GM18508 (cell line): Measurements from ENCODE around the gene NABP1.

Experiments used
- ATAC-seq: cut with Tn5 transposase; IDR thresholded peaks from one replicate; pipeline ENCODE4 v1.9.1; 2021; ENCODE audit warnings: moderate number of reproducible peaks; ENCODE audit not compliant: insufficient read depth, unreplicated experiment

The NABP1 gene

DNA sequence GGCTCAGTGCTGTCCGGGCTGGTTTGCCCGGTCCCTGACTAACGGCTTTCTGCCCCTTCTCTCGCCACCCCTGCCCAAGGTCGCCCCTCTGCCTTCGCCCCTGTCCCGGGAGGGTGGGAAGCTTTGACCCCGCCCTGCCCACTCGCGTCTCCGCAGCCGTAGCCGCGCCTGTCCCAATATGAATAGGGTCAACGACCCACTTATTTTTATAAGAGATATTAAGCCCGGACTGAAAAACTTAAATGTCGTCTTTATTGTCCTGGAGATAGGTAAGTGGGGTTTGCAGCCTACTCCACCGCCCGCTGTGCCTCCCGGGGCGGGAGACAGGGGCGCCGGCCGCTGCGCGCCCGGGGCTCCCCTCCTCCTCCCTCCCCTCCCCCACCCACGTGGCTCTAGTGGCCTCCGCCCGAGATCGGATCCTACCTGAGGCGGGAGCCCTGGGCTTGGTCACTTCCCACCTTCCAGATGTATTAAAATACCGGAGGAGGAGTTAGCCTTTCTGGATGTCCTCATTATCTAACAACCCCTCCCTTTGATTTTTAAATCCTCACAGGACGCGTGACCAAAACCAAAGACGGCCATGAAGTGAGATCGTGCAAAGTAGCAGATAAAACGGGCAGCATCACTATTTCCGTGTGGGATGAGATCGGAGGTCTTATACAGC lies 633 bp downstream of the NABP1 start:
- ATAC-seq = peak; percentile 0

- ATAC-seq = peak; percentile 32
Observed at GRCh38 chr2:191679818-191680600, 2.1 kb downstream of the NABP1 start.

DNA sequence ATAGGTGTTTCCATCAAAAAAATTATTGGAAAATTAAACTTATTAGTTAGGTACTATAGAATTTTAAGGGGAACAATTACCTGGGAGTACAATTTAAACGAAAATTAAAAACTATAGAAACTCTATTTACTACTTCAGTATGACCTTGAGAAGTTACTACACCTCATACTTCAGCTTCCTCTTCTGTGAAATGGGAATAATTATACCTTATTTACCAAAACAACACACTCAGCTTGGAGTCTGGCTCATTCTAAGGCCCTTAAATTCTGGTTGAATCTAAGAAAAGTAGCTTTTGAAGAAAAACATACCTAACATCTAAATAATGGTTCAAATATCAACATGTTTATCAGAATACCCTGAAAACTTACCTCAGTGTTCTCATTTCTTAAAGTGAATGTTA lies 2.7 kb downstream of the NABP1 start:
- ATAC-seq = no peak

GRCh38 chr2:191682126-191682525 lies 4.2 kb downstream of the NABP1 start:
- ATAC-seq = no peak

DNA sequence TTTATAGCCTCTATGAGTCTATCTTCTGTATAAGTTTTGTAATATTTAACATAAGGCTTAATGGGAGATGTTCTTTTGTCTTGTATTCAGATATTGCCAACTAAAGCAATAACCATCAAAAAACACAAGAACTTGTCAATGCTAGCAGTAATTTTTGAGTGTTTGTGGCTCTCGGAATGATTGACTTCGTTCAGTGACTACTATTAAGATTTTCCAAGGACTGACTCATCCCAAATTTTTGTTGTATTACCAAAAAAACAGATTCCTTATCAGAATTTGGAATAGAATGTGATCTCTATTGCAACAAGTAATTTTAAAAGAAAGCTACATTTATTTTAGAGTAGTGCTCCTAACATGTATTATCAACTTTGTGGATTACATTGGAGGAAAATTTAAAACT lies 8.1 kb downstream of the NABP1 start:
- ATAC-seq = no peak

GRCh38 chr2:191686729-191687128 lies 8.8 kb downstream of the NABP1 start:
- ATAC-seq = no peak

DNA sequence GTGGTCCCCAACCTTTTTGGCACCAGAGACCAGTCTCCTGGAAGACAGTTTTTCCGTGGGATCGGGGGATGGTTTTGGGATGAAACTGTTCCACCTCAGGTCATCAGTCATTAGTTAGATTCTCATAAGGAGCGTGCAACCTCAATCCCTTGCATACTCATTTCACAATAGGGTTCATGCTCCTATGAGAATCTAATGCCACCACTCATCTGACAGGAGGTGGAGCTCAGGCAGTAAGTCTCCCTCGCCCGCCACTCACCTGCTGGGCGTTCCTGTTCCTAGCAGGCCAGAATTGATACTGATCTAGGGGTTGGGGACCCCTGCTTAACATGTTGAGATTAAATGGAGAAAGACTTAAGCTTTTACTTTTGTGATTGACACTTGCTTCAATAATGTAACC lies 9.9 kb downstream of the NABP1 start:
- no peak for ATAC-seq

- ATAC-seq = no peak
Observed at GRCh38 chr2:191688934-191689695, 11.2 kb downstream of the NABP1 start.

DNA sequence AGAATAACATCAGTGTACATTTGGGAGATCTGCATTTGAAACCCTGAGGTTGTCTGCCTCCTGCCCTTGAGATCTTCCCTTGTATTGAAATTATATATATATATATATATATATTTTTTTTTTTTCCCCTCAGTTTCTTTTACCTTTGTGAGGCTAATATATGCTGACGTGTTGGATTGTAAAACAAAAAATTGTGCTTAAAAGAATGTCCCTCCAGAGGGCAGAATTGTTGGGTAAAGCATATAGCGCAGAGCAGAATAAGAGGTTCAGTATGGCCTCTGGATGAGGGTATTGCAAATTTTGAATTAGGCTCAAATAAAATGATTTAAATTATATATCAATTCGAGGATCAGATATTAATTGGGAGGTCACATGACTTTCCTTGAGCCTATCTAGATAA lies 12.4 kb downstream of the NABP1 start:
- ATAC-seq = no peak

- no peak for ATAC-seq
Observed at GRCh38 chr2:191691016-191691735, 13.2 kb downstream of the NABP1 start.

- no peak for ATAC-seq
Observed at GRCh38 chr2:191691898-191692297, 14.0 kb downstream of the NABP1 start.

GRCh38 chr2:191692502-191693115 lies 14.7 kb downstream of the NABP1 start:
- ATAC-seq = no peak

DNA sequence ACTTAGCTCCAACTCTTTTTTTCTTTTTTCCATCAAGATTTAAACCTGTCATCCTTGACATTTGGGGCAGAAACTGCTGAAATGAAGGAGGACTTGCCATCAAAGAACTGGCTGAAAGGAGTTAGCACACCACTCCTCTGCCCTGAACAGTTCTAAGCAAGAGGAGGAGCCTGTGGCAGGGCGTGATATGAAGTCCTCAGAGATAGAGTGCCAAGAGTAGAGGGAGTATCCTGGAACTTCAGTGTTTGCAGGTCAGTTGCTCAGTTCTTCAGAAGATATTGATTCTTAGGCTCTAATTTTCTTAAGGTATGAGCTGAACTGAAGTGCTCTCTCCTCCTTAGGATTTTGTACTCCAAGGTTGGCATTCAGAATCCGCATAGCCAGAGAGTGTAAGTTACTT lies 15.2 kb downstream of the NABP1 start:
- no peak for ATAC-seq

DNA sequence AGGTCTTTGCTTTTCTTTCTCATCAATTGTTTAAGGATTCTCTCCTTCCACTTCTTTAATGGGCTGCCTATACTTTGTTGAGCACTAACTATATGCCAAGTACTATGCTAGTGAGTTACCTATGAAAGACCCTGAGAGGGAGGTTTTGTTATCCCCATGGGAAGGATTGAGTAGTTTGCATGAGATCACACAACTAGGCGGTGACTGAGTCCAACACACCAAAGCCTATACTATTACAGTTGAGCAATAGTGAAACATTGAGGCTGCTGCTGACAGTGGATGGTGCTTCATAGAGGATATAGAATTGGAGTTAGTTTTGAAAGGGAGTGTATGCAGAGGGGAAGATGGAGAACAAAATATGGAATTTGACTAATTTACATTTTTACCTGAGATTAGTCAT lies 15.8 kb downstream of the NABP1 start:
- no peak for ATAC-seq

GRCh38 chr2:191696001-191696400 lies 18.1 kb downstream of the NABP1 start:
- no peak for ATAC-seq

- ATAC-seq = no peak
Observed at GRCh38 chr2:191696966-191697365, 19.0 kb downstream of the NABP1 start.

GRCh38 chr2:191697870-191698269 lies 19.9 kb downstream of the NABP1 start:
- no peak for ATAC-seq

DNA sequence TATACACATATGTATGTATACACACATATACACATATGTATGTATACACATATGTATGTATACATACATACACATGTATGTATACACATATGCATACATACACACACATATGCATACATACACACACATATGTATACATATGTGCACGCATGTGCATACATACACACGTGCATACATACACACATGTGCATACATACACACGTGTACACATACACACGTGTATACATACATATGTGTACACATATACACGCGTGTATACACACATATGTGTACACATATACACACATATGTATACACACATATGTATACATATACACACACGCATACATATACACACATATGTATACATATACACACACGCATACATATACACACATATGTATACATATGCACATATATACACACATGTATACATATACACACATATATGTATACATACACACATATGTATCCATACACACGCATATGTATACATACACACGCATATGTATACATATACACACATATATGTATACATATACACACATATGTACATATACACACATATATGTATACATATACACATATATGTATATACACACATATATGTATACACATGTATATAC lies 21.5 kb downstream of the NABP1 start:
- ATAC-seq = no peak

- ATAC-seq = no peak
Observed at GRCh38 chr2:191701029-191701428, 23.1 kb downstream of the NABP1 start.

- no peak for ATAC-seq
Observed at GRCh38 chr2:191701696-191702095, 23.8 kb downstream of the NABP1 start.
